ENCODE data around the gene TIMM50.
A peak's percentile ranks its signal among the peaks of the same experiment; 100 is the strongest.
"Not testable (repeated sequence)": the region's sequence is repeated elsewhere in the genome, so short reads cannot be mapped to it uniquely, and the experiment has no call there.

TIMM50 gene

DNA sequence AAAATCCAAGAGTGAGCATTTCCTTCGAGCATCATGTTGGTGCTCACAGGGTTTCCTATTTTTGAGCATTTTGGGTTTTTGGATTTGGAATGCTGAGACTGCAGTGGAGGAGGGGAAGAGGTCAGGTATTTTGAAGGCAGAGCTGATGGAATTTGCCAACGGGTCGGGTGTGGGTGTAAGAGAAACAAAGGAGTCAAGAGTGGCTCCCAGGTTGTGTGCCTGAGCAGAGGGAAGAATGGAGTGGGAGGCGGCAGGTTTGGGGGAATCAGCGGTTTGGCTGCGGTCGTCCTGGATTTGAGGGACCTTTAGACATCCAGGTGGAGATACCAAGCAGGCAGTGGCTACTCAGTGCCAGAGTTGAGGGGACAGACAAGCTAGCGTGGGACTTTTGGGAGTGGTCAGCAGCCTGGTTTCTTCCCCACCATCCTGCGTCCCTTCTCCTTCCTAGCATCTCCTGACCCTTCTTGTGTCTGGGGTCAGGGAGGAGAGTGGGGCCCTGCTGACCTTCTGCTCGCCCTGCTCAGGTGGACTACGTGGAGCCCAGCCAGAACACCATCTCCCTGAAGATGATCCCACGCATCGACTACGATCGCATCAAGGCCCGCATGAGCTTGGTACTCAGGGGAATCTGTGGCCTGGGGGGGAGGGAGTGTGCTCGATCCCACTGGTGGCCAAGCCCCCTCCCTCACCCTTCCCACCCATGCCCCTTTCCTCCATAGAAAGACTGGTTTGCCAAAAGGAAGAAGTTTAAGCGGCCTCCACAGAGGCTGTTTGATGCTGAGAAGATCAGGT, 14.5 kb upstream of the TIMM50 start:
- intact Hi-C loops (cut with DNase I): no loop called here
- DNase-seq: peak in 40 of 42 donors; percentile 14 to 83 (median 52)

- intact Hi-C loops (cut with DNase I): no loop called here
- DNase-seq: no peak
Measured at GRCh38 chr19:39467941-39468340, 12.7 kb upstream of the TIMM50 start.

DNA sequence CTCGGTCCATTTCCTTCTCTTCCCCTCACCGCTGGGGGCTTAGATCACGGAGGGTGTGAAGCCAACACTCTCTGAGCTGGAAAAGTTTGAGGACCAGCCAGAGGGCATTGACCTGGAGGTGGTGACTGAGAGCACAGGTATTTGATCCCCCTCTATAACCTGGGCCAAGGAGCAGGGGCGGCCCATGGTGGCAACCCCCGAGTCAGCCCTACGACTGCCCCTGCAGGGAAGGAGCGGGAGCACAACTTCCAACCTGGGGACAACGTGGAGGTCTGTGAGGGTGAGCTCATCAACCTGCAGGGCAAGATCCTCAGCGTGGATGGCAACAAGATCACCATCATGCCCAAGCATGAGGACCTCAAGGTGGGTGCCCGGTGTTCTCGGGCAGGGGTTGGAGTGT, 11.6 kb upstream of the TIMM50 start:
- intact Hi-C loops (cut with DNase I): no loop called here
- no peak for DNase-seq

DNA sequence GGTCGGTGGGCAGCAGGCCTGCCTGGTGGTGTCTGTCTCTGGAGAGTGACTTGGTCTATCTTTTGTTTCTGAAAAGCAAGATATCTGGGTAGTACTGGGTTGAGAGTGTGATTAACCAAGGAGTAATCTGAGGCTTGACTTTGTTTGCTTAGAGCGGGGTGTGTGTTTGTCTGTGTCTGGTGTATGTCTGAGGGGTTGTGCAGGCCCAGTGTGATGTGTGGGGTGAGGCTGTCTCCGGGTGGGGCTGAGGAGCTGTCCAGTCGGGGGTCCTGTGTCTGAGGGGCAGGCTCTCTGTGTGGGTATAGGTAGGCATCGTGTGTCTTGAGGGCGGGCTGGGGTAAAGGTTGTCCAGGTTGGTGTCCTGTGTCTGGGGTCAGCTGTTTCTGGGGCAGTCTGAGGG, 11.1 kb upstream of the TIMM50 start:
- DNase-seq: no peak
- intact Hi-C loops (cut with DNase I): no loop called here

DNA sequence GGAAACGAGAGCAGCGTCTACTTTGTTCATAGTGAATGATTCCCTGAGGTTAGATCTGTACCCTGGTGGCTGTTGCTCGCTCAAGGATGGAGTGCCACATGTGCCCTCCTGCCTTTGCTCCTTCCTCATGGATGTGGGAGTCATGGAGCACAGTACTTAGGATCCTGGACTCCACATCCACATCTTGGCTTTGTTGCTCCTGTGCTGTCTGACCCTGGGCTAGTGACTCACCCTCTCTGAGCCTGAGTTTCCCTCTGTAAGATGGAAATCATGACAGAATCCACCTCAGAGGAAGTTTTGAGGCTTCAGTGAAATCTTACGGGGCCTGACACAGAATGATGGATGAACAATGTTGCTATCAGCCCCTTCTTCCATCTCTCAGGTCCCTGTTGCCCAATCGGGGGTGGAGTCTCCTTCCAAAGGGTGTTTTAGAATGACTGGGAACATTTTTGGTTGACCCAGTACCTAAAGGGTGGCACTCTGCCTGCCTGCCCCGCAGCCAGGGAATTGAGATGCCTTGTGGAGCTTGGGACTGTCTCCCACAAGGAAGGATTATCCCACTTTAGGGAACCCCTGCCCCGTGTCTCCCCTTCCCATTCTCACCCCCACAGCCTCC, 9.8 kb upstream of the TIMM50 start:
- intact Hi-C loops (cut with DNase I): no loop called here
- no peak for DNase-seq

- DNase-seq: no peak
- intact Hi-C loops (cut with DNase I): no loop called here
Measured at GRCh38 chr19:39471756-39472536, 8.7 kb upstream of the TIMM50 start.

DNA sequence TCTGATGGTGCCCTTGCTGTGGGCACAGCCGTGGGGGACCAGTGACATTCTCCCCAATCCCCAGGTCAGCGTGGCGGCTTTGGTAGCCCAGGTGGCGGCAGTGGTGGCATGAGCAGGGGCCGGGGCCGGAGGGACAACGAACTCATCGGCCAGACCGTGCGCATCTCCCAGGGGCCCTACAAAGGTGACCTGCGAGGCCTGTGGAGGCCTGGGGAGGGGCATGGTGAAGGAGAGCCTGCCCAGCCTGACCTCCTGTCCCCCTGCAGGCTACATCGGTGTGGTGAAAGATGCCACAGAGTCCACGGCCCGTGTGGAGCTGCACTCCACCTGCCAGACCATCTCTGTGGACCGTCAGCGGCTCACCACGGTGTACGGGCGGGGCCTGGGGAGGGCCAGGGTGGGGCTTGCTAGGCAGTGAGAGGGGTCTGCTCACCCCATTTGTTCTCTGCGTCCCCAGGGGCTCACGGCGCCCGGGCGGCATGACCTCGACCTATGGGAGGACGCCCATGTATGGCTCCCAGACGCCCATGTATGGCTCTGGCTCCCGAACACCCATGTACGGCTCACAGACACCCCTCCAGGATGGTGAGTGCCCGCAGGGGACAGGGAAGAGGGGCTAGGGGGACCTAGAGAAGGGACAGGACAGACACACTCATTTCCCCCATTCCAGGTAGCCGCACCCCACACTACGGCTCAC, 7.7 kb upstream of the TIMM50 start:
- DNase-seq: no peak
- intact Hi-C loops (cut with DNase I): no loop called here

DNA sequence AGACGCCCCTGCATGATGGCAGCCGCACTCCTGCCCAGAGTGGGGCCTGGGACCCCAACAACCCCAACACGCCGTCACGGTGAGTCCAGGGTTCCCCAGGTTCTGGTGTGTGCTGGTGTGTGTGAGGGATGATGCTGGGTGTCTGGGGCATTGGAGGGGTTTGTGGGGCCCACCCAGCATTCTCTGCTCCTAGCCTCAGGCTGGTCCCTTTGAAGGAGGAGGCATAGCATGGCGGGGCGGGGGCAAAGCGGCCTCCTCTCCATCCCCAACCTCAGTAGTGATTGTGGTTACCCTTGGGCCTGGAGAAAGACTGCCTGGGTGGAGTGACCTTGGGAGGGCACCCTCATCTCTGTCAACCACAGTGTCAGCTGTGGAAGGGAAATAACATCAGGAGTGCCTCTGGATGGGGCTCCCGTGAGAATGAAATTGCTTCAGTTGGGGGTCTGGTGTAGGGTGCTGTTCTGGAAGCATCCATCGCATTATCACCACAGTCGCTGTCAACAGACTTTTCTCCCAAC, 7.1 kb upstream of the TIMM50 start:
- DNase-seq: no peak
- intact Hi-C loops (cut with DNase I): no loop called here

- intact Hi-C loops (cut with DNase I): loop anchor here (2.0 kb wide), 1 partner anchor 59 kb away; the partner anchor contains the start of gene EID2B
Measured at GRCh38 chr19:39474139-39474620, 6.5 kb upstream of the TIMM50 start.

GRCh38 chr19:39475748-39476147, 4.9 kb upstream of the TIMM50 start:
- intact Hi-C loops (cut with DNase I): loop anchor here (2.0 kb wide), 1 partner anchor 57 kb away; the partner anchor contains the start of gene EID2B
- no peak for DNase-seq

More at GRCh38 chr19:39474139-39474620, 6.5 kb upstream of the TIMM50 start:
- peak in 40 of 42 donors; percentile 21 to 85 (median 59) for DNase-seq

- DNase-seq: not testable (repeated sequence)
Measured at GRCh38 chr19:39479319-39479801, 1.3 kb upstream of the TIMM50 start.

GRCh38 chr19:39479916-39480315, 722 bp upstream of the TIMM50 start:
- intact Hi-C loops (cut with DNase I): loop anchor here (2.0 kb wide), 1 partner anchor 45 kb away; the partner anchor contains the start of gene RPS16
- peak in 1 of 42 donors; percentile 9 for DNase-seq

More at GRCh38 chr19:39479319-39479801, 1.3 kb upstream of the TIMM50 start:
- intact Hi-C loops (cut with DNase I): not testable (repeated sequence)

DNA sequence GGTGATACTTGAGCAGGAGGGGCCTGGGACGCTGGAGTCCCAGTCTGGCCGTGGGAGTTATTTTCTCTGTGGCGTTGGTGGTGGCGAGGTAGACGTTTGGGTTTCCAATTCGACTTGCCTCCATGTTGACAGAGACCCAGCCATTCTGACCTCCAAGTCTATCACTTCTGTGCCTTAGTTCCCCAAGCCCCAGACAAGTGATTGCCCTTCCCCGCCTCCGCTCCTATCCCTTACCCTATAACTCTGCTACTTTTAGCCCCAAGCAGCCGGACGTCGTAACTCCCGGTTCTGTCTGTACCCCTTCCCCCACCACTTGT, 549 bp downstream of the TIMM50 start:
- no peak for DNase-seq
- intact Hi-C loops (cut with DNase I): loop anchor here (2.0 kb wide), 1 partner anchor 46 kb away; the partner anchor contains the start of gene RPS16

DNA sequence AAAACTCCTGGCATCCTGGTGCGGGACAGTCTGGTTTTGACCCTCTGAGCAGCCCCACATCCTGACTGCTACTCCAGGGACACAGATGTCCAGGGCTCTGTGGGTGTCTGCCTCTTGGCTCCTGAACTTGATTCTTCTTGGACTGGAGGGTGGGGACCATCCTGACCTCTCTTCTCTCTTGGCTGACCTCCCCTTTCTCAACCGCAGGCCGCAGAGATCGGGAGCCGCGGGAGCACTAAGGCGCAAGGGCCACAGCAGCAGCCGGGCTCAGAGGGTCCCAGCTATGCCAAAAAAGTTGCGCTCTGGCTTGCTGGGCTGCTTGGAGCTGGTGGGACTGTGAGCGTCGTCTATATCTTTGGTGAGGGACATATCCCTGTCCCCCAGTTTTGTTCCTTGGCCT, 1.0 kb downstream of the TIMM50 start:
- no peak for DNase-seq
- intact Hi-C loops (cut with DNase I): loop anchor here (2.0 kb wide), 1 partner anchor 47 kb away; the partner anchor contains the start of gene RPS16

DNA sequence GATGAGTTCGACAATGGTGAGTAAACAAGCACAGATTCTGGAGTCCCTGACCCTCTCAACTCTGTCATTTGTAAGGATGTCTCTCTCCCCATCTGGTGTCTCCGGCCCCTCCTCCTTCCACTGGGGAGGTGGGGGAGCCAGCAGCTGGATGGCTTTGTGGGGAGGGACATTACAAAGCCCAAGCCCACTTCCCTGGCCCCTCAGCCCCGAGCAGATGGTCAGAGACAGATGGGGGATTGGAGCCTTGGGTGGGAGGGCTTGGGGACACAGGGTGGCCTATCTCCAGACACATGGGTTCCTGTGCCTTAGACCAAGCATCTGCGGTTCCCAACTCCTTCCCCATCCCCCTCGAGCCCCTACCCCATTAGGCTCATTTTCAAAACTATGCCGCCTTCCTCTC, 2.5 kb downstream of the TIMM50 start:
- no peak for DNase-seq
- intact Hi-C loops (cut with DNase I): no loop called here

GRCh38 chr19:39489756-39490155, 9.1 kb downstream of the TIMM50 start:
- intact Hi-C loops (cut with DNase I): loop anchor here (5.0 kb wide), 1 partner anchor 42 kb away; the partner anchor contains the start of gene SUPT5H
- no peak for DNase-seq

GRCh38 chr19:39492225-39492624, 11.6 kb downstream of the TIMM50 start:
- no peak for DNase-seq
- intact Hi-C loops (cut with DNase I): no loop called here

DNA sequence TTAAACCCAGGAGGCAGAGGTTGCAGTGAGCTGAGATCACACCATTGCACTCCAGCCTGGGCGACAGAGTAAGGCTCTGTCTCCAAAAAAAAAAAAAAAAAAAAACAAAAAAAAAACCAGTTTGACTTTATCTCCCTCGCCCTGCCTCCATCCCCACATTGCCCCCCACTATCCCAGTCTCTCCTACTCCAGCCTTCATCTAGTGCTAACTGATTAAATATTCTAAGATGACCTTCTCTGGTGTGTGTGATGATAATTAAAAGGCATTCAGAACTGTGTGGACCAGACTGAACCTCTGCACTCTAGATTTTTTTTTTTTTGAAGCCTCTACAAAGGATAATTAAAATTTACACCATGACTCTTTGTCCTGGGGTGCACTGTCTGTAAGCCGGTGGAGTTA, 12.2 kb downstream of the TIMM50 start:
- DNase-seq: no peak
- intact Hi-C loops (cut with DNase I): no loop called here

GRCh38 chr19:39494661-39495060, 14.0 kb downstream of the TIMM50 start:
- intact Hi-C loops (cut with DNase I): no loop called here
- DNase-seq: no peak
